Stimulated activated CD8-positive, alpha-beta memory T cell treated with anti-CD3 and anti-CD28 coated beads, Interleukin-12 subunit alpha, Interleukin-12 subunit beta, amount 100 ng/mL, for 4 hours (primary cell): ENCODE measurements around the gene GFRA4.

ENCODE experiments used
- DNase-seq: peaks from one replicate; pipeline ENCODE4 v3.0.0-alpha.2; 2020; ENCODE audit warnings: low read depth

GFRA4 gene

GRCh38 chr20:3663031-3663701, at the start of gene GFRA4:
Gene GFRA4, minus strand, starts transcription at chr20:3663399. Its CDS starts 0 bp downstream, at chr20:3663399.
- no peak for DNase-seq

- no peak for DNase-seq
Observed at GRCh38 chr20:3712279-3712873, 49.2 kb upstream of the GFRA4 start, which contains the start of gene SIGLEC1. Gene SIGLEC1, minus strand, starts transcription at chr20:3712600. Its CDS starts 5,472 bp downstream, at chr20:3707128.

- DNase-seq = no peak
Observed at GRCh38 chr20:3711484-3711941, 48.3 kb upstream of the GFRA4 start.

GRCh38 chr20:3710703-3711483, 47.7 kb upstream of the GFRA4 start:
- peak; percentile 41 for DNase-seq

- no peak for DNase-seq
Observed at GRCh38 chr20:3710011-3710466, 46.8 kb upstream of the GFRA4 start.

- no peak for DNase-seq
Observed at GRCh38 chr20:3707508-3707899, 44.3 kb upstream of the GFRA4 start.

GRCh38 chr20:3706774-3707507, 43.7 kb upstream of the GFRA4 start:
- no peak for DNase-seq

- DNase-seq = no peak
Observed at GRCh38 chr20:3705970-3706739, 43.0 kb upstream of the GFRA4 start.

- no peak for DNase-seq
Observed at GRCh38 chr20:3705491-3705969, 42.3 kb upstream of the GFRA4 start.

- no peak for DNase-seq
Observed at GRCh38 chr20:3704087-3704486, 40.9 kb upstream of the GFRA4 start.

- DNase-seq = no peak
Observed at GRCh38 chr20:3702611-3703391, 39.6 kb upstream of the GFRA4 start.

- no peak for DNase-seq
Observed at GRCh38 chr20:3701061-3701998, 38.1 kb upstream of the GFRA4 start.

GRCh38 chr20:3699037-3699436, 35.8 kb upstream of the GFRA4 start:
- DNase-seq = no peak

- DNase-seq = no peak
Observed at GRCh38 chr20:3698591-3699001, 35.4 kb upstream of the GFRA4 start.

GRCh38 chr20:3697588-3698305, 34.5 kb upstream of the GFRA4 start:
- DNase-seq = no peak

- DNase-seq = no peak
Observed at GRCh38 chr20:3696745-3697587, 33.8 kb upstream of the GFRA4 start.

GRCh38 chr20:3696200-3696599, 33.0 kb upstream of the GFRA4 start:
- DNase-seq = no peak

GRCh38 chr20:3694864-3695263, 31.7 kb upstream of the GFRA4 start:
- no peak for DNase-seq
